Testis (tissue), 3 donors: ENCODE data around the gene MCAT. TPM values are rescaled to one million over a fixed set of nuclear protein-coding genes. Genes with fewer than 3 reads are reported as not detected.

Source experiments
- DNase-seq: peaks from one replicate; pipeline ENCODE4 v3.0.0-alpha.2; 2019
- H3K27ac ChIP-seq, 2 donors: fragments of 200-600 bp; sonication (generic); one replicate each; pipeline ENCODE4 v1.5.1; 2019
- H3K27me3 ChIP-seq: fragments of 200-600 bp; sonication (generic); one replicate; pipeline ENCODE4 v1.5.1; 2019
- H3K36me3 ChIP-seq: fragments of 200-600 bp; sonication (generic); one replicate; pipeline ENCODE4 v1.5.1; 2017; ENCODE audit warnings: low read depth; ENCODE audit errors: missing control alignments
- H3K4me1 ChIP-seq: fragments of 200-600 bp; sonication (generic); one replicate; pipeline ENCODE4 v1.5.1; 2019
- H3K4me3 ChIP-seq, 2 donors: fragments of 200-600 bp; sonication (generic); one replicate each; pipeline ENCODE4 v1.5.1; 2017 to 2019
- H3K9me3 ChIP-seq: fragments of 200-600 bp; sonication (generic); one replicate; pipeline ENCODE4 v1.5.1; 2017
- POLR2A ChIP-seq: fragments of 450-650 bp; IDR thresholded peaks from one replicate; pipeline ENCODE4 v1.6.1; 2017; ENCODE audit warnings: antibody characterized with exemption, mild to moderate bottlenecking, moderate library complexity
- WGBS, 2 donors: methylation state at CpG; one replicate each; pipeline ENCODE4 v1.1.5; 2018; 5-methylcytosine and 5-hydroxymethylcytosine counted together
- intact Hi-C: fragments of 100-400 bp; cut with DNase I; formaldehyde crosslinking; loops from one replicate; pipeline ENCODE4 v1.15.1; 2023; ENCODE audit warnings: low total_unique reads
- polyA plus RNA-seq: library from polyadenylated mRNA; stranded (reverse); fragments of 350-450 nt; fragmentation: Illumina TruSeq; extraction: RNeasy Lipid Tissue Mini Kit (QIAGEN cat#74804); gene quantifications from one replicate; pipeline ENCODE4 v1.2.3, GENCODE V29; 2014; ENCODE audit warnings: low read depth, low replicate concordance; ENCODE audit not compliant: insufficient read depth
- total RNA-seq, 2 donors: library from RNA; depleted of rRNA; stranded (reverse); fragments of >200 nt; gene quantifications; one replicate each; pipeline ENCODE4 v1.2.3, GENCODE V29; 2016
- TF ChIP-seq, protein P1 (sequence below), 3 experiments: fragments of 450-650 bp in 2 of 3; fragments of 200-600 bp in 1 of 3; sonication (generic) in 1 of 3; IDR thresholded peaks; one replicate each; pipeline ENCODE4 v1.5.1; 2016 to 2019; ENCODE audit warnings: antibody characterized with exemption in 3 of 3, mild to moderate bottlenecking in 2 of 3, moderate library complexity in 1 of 3

The MCAT gene
- total and polyA plus RNA-seq, 3 donors from 2014 or later: 25.4 to 46.5 (median 43.1) TPM

DNA sequence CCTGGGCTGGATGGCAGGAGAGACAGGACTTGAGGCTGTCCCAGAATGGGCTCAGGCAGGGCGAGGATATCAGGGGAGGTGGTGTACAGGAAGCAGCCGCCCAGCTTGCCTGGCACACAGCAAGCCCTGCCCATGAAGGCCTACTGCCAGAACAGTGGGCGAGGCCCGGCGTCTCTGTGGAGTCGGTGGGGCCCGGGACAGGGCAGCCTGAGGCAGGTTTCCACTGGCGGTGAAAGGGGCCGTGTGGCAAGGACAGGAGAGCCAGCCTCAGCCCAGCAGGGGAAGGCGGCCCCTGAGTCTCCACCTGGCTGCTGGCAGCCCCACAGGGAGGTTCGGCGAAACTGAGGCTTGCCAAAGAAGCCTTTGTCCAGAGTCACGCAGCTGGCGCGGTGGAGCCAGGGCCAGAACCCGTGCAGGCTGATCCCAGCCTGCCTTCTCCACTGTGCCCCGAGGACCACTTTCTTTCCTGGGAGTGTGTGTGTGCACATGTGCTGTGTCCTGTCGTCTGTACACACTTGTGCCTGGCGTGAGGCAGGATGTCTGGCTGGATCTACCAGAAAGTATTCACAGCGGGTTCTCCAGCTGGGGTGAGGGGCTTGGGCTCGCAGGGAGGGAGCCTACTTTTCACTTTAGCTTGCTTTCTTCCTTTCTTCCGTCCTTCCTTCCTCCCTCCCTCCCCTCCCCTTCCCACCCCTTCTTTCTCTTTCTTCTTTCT lies 9.3 kb upstream of the MCAT start:
- H3K36me3 ChIP-seq: no peaks in the 10 kb centered on the region
- no peaks in the 10 kb centered on the region for H3K9me3 ChIP-seq
- peak overlapping the region; percentile 59 to 63 for H3K27ac ChIP-seq
- intact Hi-C loops: no loop called here
- no peak for TF ChIP-seq POLR2A
- TF ChIP-seq, protein P1, sequence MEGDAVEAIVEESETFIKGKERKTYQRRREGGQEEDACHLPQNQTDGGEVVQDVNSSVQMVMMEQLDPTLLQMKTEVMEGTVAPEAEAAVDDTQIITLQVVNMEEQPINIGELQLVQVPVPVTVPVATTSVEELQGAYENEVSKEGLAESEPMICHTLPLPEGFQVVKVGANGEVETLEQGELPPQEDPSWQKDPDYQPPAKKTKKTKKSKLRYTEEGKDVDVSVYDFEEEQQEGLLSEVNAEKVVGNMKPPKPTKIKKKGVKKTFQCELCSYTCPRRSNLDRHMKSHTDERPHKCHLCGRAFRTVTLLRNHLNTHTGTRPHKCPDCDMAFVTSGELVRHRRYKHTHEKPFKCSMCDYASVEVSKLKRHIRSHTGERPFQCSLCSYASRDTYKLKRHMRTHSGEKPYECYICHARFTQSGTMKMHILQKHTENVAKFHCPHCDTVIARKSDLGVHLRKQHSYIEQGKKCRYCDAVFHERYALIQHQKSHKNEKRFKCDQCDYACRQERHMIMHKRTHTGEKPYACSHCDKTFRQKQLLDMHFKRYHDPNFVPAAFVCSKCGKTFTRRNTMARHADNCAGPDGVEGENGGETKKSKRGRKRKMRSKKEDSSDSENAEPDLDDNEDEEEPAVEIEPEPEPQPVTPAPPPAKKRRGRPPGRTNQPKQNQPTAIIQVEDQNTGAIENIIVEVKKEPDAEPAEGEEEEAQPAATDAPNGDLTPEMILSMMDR (IDR thresholded peaks at IDR 0.05): no peak
- H3K4me3 ChIP-seq: peak overlapping the region; percentile 9 to 81
- 24 to 28% methylated on average over 14 to 22 of the region's 22 CpGs for WGBS, 2 donors
- peaks cover 13% of the 10 kb centered on the region for H3K4me1 ChIP-seq
- no peaks in the 10 kb centered on the region for H3K27me3 ChIP-seq
- DNase-seq: peak; percentile 66

DNA sequence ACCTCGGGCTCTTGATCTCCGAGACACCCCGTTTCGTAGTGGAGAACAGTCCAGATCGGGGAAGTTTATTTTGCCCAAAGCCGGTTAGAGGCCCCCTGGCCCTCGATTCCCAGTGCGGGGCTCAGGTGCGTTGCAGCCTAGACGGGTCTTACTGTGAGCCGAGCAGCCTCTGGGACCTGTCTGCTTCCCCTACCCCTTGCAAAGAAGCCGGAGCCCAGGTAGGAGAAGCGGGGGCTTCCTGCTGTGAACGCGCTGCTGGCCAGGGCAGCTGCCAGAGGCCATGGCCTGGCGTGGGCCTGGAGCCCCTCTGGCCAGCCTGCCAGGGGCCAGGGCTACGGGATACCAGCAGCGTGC lies 8.8 kb upstream of the MCAT start:
- TF ChIP-seq, protein P1 (IDR thresholded peaks at IDR 0.05): no peak
- no peak for TF ChIP-seq POLR2A
- WGBS, 2 donors: 50% methylated on average over 18 of the region's 18 CpGs; no CpG with 5 or more reads in 1 of the 2 donors
- H3K9me3 ChIP-seq: no peaks in the 10 kb centered on the region
- intact Hi-C loops: no loop called here
- peak overlapping the region; percentile 64 to 81 for H3K4me3 ChIP-seq
- no peak for DNase-seq
- H3K4me1 ChIP-seq: peaks cover 13% of the 10 kb centered on the region
- H3K27ac ChIP-seq: peak overlapping the region; percentile 59 to 63
- H3K36me3 ChIP-seq: no peaks in the 10 kb centered on the region
- no peaks in the 10 kb centered on the region for H3K27me3 ChIP-seq

DNA sequence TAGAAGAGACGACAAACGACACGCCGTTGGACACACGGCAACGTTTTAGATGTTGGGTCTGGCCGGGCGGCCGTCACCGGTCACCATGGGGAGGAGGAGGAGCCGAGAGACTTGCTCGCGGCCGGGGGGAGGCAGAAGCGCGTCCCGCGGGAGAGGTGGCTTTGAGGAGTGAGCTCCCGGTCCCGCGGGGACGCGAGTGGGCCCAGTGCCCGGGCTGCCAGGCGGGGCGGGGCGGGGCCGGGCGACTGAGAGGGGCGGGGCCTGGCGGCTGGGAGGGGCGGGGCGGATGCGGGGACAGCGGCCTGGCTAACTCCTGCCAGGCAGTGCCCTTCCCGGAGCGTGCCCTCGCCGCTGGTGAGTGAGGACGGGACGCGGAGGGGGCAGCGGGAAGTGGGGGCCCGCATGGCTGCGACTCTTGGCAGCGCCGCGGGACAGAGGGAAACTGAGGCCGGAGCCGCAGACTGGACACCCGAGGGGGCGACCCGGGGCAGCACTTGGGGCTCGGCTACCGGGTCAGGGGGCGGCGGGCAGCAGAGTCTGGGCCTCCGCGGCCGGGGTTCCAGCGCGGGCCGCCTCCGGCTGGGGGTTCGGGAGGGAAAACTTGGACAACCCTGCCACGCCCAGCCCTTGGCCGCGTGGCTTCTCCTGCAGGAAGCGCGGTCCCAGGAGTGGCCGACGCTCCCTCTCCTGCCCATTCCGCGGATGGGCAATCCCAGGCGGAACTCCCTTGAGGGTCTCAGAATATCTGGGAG lies 8.2 kb upstream of the MCAT start, which contains the start of gene TSPO:
Gene TSPO (plus strand): TSS at position 309 of the 752 bp plus-strand sequence. CDS start 7,680 bp downstream, outside the sequence.
- H3K4me1 ChIP-seq: peaks cover 13% of the 10 kb centered on the region
- peak; percentile 77 for DNase-seq
- H3K27me3 ChIP-seq: no peaks in the 10 kb centered on the region
- no peaks in the 10 kb centered on the region for H3K9me3 ChIP-seq
- H3K36me3 ChIP-seq: no peaks in the 10 kb centered on the region
- peak within 1 kb of the TSS; percentile 59 to 63 for H3K27ac ChIP-seq
- TF ChIP-seq, protein P1 (IDR thresholded peaks at IDR 0.05): no peak
- no peak for TF ChIP-seq POLR2A
- H3K4me3 ChIP-seq: peak within 1 kb of the TSS; percentile 64 to 81
- intact Hi-C loops: no loop called here
- 0 to 4% methylated on average over 10 to 73 of the region's 75 CpGs for WGBS, 2 donors

DNA sequence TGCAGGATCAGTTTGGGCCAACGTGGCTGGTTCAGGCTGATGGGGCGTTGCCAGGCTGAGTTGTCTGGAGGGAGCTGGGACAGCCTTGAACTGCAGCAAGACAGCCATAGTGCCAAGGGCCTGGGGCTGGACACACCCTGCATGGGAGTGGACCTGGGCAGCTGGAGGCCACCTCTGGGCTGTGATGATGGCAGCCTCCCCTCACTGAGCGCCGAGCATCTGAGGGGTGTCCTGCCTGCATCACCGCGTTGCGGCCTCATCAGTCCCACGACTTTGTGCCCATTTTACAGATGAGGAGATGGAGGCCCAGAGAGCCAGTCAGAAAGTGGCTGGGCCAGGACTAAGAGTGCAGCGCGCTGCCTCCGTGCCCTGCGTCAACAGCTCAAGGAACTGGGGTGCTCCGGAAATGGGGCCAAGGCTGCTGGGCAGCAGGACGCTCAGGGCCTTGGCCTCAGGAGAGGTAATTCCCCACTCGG lies 7.6 kb upstream of the MCAT start:
- no peak for TF ChIP-seq POLR2A
- TF ChIP-seq, protein P1 (IDR thresholded peaks at IDR 0.05): no peak
- Histone ChIP-seq H3K27ac (no peak overlapping the region), H3K4me3 (peak overlapping the region; percentile 64 to 81), H3K9me3 (no peaks in the 10 kb centered on the region), H3K27me3 (no peaks in the 10 kb centered on the region), H3K36me3 (no peaks in the 10 kb centered on the region), H3K4me1 (peaks cover 13% of the 10 kb centered on the region)
- intact Hi-C loops: no loop called here
- 40 to 52% methylated on average over 11 to 15 of the region's 15 CpGs for WGBS, 2 donors
- no peak for DNase-seq
